OCI-M2 (cell line): ENCODE measurements around the gene AGPAT3.

Experiments used
- DNase-seq: peaks from one replicate; lab custom pipeline; 2025; ENCODE audit not compliant: unreplicated experiment; lab: John Stamatoyannopoulos, UW

Gene AGPAT3

GRCh38 chr21:44013380-44014088 is 148.5 kb downstream of the AGPAT3 start:
- DNase-seq, result no peak

GRCh38 chr21:44017601-44018000 is 152.6 kb downstream of the AGPAT3 start:
- DNase-seq, result no peak

- no peak for DNase-seq
These were observed 153.1 kb downstream of the AGPAT3 start for GRCh38 chr21:44018127-44018526.

- no peak for DNase-seq
These were observed 154.0 kb downstream of the AGPAT3 start for GRCh38 chr21:44018813-44019567.

GRCh38 chr21:44019568-44019958 is 154.5 kb downstream of the AGPAT3 start:
- DNase-seq, result no peak

GRCh38 chr21:44020551-44020950 is 155.5 kb downstream of the AGPAT3 start:
- no peak for DNase-seq

GRCh38 chr21:44021064-44021463 is 156.0 kb downstream of the AGPAT3 start:
- no peak for DNase-seq

GRCh38 chr21:44024257-44024656 is 159.2 kb downstream of the AGPAT3 start:
- DNase-seq, result no peak

GRCh38 chr21:44024887-44025353 is 159.9 kb downstream of the AGPAT3 start:
- DNase-seq, result no peak

GRCh38 chr21:44027607-44028286 is 162.7 kb downstream of the AGPAT3 start:
- no peak for DNase-seq

GRCh38 chr21:44028287-44028659 is 163.2 kb downstream of the AGPAT3 start:
- no peak for DNase-seq

GRCh38 chr21:44029460-44030087 is 164.6 kb downstream of the AGPAT3 start:
- no peak for DNase-seq

- no peak for DNase-seq
These were observed 170.2 kb downstream of the AGPAT3 start for GRCh38 chr21:44035244-44035643.
